GM23248 (cell line): ENCODE data around the gene CUL3.

ENCODE experiments used
- EZH2 ChIP-seq: fragments of 200-600 bp; sonication (generic); IDR thresholded peaks from 2 replicates; pipeline ENCODE4 v1.6.1; 2018; ENCODE audit warnings: antibody characterized with exemption, mild to moderate bottlenecking; ENCODE audit not compliant: insufficient read depth, poor library complexity, severe bottlenecking
- EZH2phosphoT487 ChIP-seq: fragments of 200-600 bp; sonication (generic); IDR thresholded peaks from 2 replicates; pipeline ENCODE4 v1.6.1; 2018; ENCODE audit warnings: antibody characterized with exemption, moderate library complexity, mild to moderate bottlenecking, low read depth; ENCODE audit not compliant: insufficient read depth

GRCh38 chr2:224577541-224577940 is 7.6 kb downstream of the CUL3 start:
- TF ChIP-seq EZH2 (no peak), EZH2phosphoT487 (no peak)
